ENCODE data around the gene ADAM23.

DNA sequence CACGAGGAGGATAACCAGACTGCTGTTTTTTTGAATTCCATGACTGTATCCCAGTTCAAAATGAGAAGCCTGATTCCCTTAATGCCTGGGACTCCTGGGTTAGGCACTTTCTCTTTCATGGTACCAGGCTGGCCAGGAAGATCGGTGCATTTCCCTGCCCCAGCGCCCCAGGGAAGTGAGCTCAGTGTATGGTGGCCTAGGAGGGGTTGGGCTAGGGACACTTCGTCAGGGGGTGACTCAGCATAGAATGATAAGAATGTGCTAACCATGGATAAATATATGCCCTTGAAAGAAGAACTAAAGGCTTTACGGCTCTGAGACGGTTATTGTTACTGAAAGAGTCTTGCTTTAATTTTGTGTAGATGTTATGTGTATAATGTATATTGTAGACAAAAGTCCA lies 171.5 kb downstream of the ADAM23 start:
- TF ChIP-seq CTCF (IDR thresholded peaks at IDR 0.05) (no peak), POLR2A (IDR thresholded peaks at IDR 0.05) (no peak)

Data from thyroid gland (tissue), 4 donors.